Osteoblast (primary cell): ENCODE results near the gene ALDH1A1. TPM values are rescaled to one million over a fixed set of nuclear protein-coding genes. Genes with fewer than 3 reads are reported as not detected.

ENCODE experiments used
- DNase-seq: peaks from one replicate; pipeline ENCODE4 v3.0.0; 2011; ENCODE audit warnings: low spot score, mixed read lengths; ENCODE audit not compliant: insufficient read length; ENCODE audit errors: missing footprints
- H2AFZ ChIP-seq: 2 replicates; pipeline ENCODE4 v1.6.0; 2011; ENCODE audit warnings: mild to moderate bottlenecking, low read length
- H3K27ac ChIP-seq: 2 replicates; pipeline ENCODE4 v1.5.1; 2011; ENCODE audit warnings: mild to moderate bottlenecking, low read depth, low read length, moderate library complexity
- H3K27me3 ChIP-seq: 2 replicates; pipeline ENCODE4 v1.6.0; 2012; ENCODE audit warnings: mild to moderate bottlenecking, control low read depth, inconsistent platforms, low read length, moderate library complexity; ENCODE audit not compliant: insufficient read depth
- H3K36me3 ChIP-seq: 2 replicates; pipeline ENCODE4 v1.5.1; 2011; ENCODE audit warnings: mild to moderate bottlenecking, low read length, control low read depth, moderate library complexity; ENCODE audit not compliant: insufficient read depth
- H3K4me1 ChIP-seq: 2 replicates; pipeline ENCODE4 v1.5.1; 2011; ENCODE audit warnings: mild to moderate bottlenecking, low read length, control low read depth, moderate library complexity; ENCODE audit not compliant: insufficient read depth
- H3K4me2 ChIP-seq: 2 replicates; pipeline ENCODE4 v1.6.0; 2011; ENCODE audit warnings: mild to moderate bottlenecking, low read length; ENCODE audit not compliant: insufficient read depth
- H3K4me3 ChIP-seq: fragments of 200-600 bp; sonication (generic); 3 replicates; pipeline ENCODE4 v1.5.1; 2012; ENCODE audit warnings: mild to moderate bottlenecking, low read length, inconsistent platforms; ENCODE audit not compliant: insufficient read depth
- H3K79me2 ChIP-seq: 2 replicates; pipeline ENCODE4 v1.6.0; 2012; ENCODE audit warnings: mild to moderate bottlenecking, low read length, control low read depth, inconsistent platforms; ENCODE audit not compliant: insufficient read depth
- H3K9me3 ChIP-seq: 2 replicates; pipeline ENCODE4 v1.5.1; 2011; ENCODE audit warnings: low read depth, low read length, control low read depth
- H4K20me1 ChIP-seq: 2 replicates; pipeline ENCODE4 v1.6.0; 2012; ENCODE audit warnings: mild to moderate bottlenecking, low read length, control low read depth; ENCODE audit not compliant: insufficient read depth
- total RNA-seq: library from RNA; depleted of rRNA; stranded (reverse); fragments of >200 nt; gene quantifications from 2 replicates; pipeline ENCODE4 v1.2.3, GENCODE V29; 2012
- TF ChIP-seq, protein P1 (sequence below): IDR thresholded peaks from 2 replicates; pipeline ENCODE4 v1.5.1; 2011; ENCODE audit warnings: mild to moderate bottlenecking, low read depth, low read length, moderate library complexity; ENCODE audit errors: extremely low read depth

Gene ALDH1A1
- total RNA-seq, 1 donor: 0.36 TPM

DNA sequence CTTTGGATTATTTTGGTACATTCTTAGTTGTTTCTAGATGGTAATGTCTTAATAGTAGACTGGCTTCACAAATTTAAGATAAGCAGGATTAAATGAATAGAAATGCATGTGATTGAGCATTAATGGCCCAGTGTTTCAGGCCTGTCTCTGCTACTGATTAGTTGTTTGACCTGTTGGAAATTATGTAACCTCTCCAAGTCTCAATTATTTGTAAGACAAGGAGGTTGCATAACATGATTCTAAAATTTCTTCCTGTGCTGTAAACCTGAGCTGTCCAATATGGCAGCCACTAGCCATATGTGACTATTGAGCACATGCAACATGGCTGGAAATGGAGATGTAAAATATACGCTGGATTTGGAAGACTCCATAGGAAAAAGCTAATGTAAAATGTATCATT lies 97.5 kb downstream of the ALDH1A1 start:
- H3K9me3 ChIP-seq: no peaks in the 10 kb centered on the region
- H3K4me2 ChIP-seq: no peak overlapping the region
- H3K4me3 ChIP-seq: no peak overlapping the region
- no peak for DNase-seq
- H3K36me3 ChIP-seq: no peaks in the 10 kb centered on the region
- no peaks in the 10 kb centered on the region for H3K79me2 ChIP-seq
- no peaks in the 10 kb centered on the region for H4K20me1 ChIP-seq
- no peaks in the 10 kb centered on the region for H3K27me3 ChIP-seq
- TF ChIP-seq, protein P1, sequence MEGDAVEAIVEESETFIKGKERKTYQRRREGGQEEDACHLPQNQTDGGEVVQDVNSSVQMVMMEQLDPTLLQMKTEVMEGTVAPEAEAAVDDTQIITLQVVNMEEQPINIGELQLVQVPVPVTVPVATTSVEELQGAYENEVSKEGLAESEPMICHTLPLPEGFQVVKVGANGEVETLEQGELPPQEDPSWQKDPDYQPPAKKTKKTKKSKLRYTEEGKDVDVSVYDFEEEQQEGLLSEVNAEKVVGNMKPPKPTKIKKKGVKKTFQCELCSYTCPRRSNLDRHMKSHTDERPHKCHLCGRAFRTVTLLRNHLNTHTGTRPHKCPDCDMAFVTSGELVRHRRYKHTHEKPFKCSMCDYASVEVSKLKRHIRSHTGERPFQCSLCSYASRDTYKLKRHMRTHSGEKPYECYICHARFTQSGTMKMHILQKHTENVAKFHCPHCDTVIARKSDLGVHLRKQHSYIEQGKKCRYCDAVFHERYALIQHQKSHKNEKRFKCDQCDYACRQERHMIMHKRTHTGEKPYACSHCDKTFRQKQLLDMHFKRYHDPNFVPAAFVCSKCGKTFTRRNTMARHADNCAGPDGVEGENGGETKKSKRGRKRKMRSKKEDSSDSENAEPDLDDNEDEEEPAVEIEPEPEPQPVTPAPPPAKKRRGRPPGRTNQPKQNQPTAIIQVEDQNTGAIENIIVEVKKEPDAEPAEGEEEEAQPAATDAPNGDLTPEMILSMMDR: no peak
- H3K27ac ChIP-seq: no peak overlapping the region
- H2AFZ ChIP-seq: no peak overlapping the region
- no peaks in the 10 kb centered on the region for H3K4me1 ChIP-seq

Other genes starting within 250 kb of the ALDH1A1 start
- gene ANXA1, start 198.8 kb upstream of the ALDH1A1 start, total RNA-seq: 803 and 816 TPM in 2 replicates